HG03342 (cell line): ENCODE data around the gene MCF2.
A peak's percentile ranks its signal among the peaks of the same experiment; 100 is the strongest.

Source experiments
- ATAC-seq: cut with Tn5 transposase; IDR thresholded peaks from one replicate; pipeline ENCODE4 v1.9.1; 2021; ENCODE audit warnings: mild to moderate bottlenecking, moderate library complexity; ENCODE audit not compliant: unreplicated experiment

MCF2 gene

GRCh38 chrX:139639253-139639652 lies 68.7 kb downstream of the MCF2 start:
- ATAC-seq: no peak

- no peak for ATAC-seq
Observed at GRCh38 chrX:139600105-139600504, 107.9 kb downstream of the MCF2 start.

GRCh38 chrX:139596068-139596467 lies 111.9 kb downstream of the MCF2 start:
- no peak for ATAC-seq

- no peak for ATAC-seq
Observed at GRCh38 chrX:139585613-139586012, 122.4 kb downstream of the MCF2 start.

- ATAC-seq: no peak
Observed at GRCh38 chrX:139581068-139581467, 126.9 kb downstream of the MCF2 start.

GRCh38 chrX:139566981-139567380 lies 141.0 kb downstream of the MCF2 start:
- no peak for ATAC-seq

GRCh38 chrX:139563251-139563650 lies 144.7 kb downstream of the MCF2 start:
- no peak for ATAC-seq

GRCh38 chrX:139560221-139560620 lies 147.7 kb downstream of the MCF2 start:
- ATAC-seq: no peak

GRCh38 chrX:139559383-139560042 lies 148.5 kb downstream of the MCF2 start:
- peak; percentile 74 for ATAC-seq

GRCh38 chrX:139554991-139555675 lies 152.8 kb downstream of the MCF2 start:
- ATAC-seq: no peak

- ATAC-seq: peak; percentile 30
Observed at GRCh38 chrX:139554376-139554775, 153.6 kb downstream of the MCF2 start.

- no peak for ATAC-seq
Observed at GRCh38 chrX:139544591-139544990, 163.4 kb downstream of the MCF2 start.

- ATAC-seq: no peak
Observed at GRCh38 chrX:139543920-139544319, 164.0 kb downstream of the MCF2 start.

GRCh38 chrX:139542652-139543051 lies 165.3 kb downstream of the MCF2 start:
- ATAC-seq: no peak

- ATAC-seq: peak; percentile 78
Observed at GRCh38 chrX:139538907-139539790, 168.8 kb downstream of the MCF2 start.

- no peak for ATAC-seq
Observed at GRCh38 chrX:139533444-139533843, 174.5 kb downstream of the MCF2 start.

- no peak for ATAC-seq
Observed at GRCh38 chrX:139532834-139533233, 175.1 kb downstream of the MCF2 start.
